Muscle layer of duodenum (tissue), 2 donors: Measurements from ENCODE around the gene CDHR4.
"Not testable (repeated sequence)": the region's sequence is repeated elsewhere in the genome, so short reads cannot be mapped to it uniquely, and the experiment has no call there.

Source experiments
- H3K27ac ChIP-seq: one replicate; pipeline ENCODE4 v1.7.0; 2013; ENCODE audit warnings: mild to moderate bottlenecking, low read length
- H3K27me3 ChIP-seq: one replicate; pipeline ENCODE4 v1.7.0; 2013; ENCODE audit warnings: low read depth, mild to moderate bottlenecking, control low read depth, low read length
- H3K36me3 ChIP-seq, 2 donors: one replicate each; pipeline ENCODE4 v1.7.0; 2013; ENCODE audit warnings: low read length in 2 of 2, control low read depth in 1 of 2, mild to moderate bottlenecking in 1 of 2; ENCODE audit not compliant: insufficient read depth in 2 of 2, control insufficient read depth in 1 of 2
- H3K4me1 ChIP-seq, 2 donors: one replicate each; pipeline ENCODE4 v1.7.0; 2013; ENCODE audit warnings: low read length in 2 of 2, mild to moderate bottlenecking in 2 of 2, control low read depth in 1 of 2, moderate library complexity in 1 of 2; ENCODE audit not compliant: insufficient read depth in 2 of 2, control insufficient read depth in 1 of 2
- H3K4me3 ChIP-seq, 2 donors: one replicate each; pipeline ENCODE4 v1.7.0; 2013; ENCODE audit warnings: low read length in 2 of 2, low read depth in 1 of 2, mild to moderate bottlenecking in 1 of 2
- H3K9me3 ChIP-seq, 2 donors: one replicate each; pipeline ENCODE4 v1.7.0; 2013; ENCODE audit warnings: low read length in 2 of 2, control low read depth in 1 of 2, mild to moderate bottlenecking in 1 of 2; ENCODE audit not compliant: control insufficient read depth in 1 of 2
- donor health status: healthy.

CDHR4 gene

DNA sequence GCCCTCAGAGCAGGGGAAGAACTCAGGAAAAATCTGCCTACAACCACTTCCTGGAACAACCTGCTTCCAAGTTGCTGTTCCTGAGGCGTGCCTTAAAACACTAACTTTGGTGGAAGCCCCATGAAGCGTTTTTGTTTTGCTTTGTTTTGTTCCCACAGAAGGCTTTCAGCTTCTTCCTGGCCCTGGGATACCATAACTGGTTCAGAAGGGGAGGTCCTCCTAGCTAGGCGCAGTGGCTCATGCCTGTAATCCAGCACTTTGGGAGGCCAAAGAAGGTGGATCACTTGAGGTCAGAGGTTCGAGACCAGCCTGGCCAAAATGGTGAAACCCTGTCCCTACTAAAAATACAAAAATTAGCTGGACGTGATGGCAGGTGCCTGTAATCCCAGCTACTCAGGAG lies 12.1 kb downstream of the CDHR4 start:
- no peak overlapping the region for H3K27ac ChIP-seq
- no peaks in the 10 kb centered on the region for H3K36me3 ChIP-seq
- H3K4me3 ChIP-seq, result no peak overlapping the region
- no peaks in the 10 kb centered on the region for H3K27me3 ChIP-seq
- peaks cover 4 to 23% of the 10 kb centered on the region in 2 donors for H3K4me1 ChIP-seq
- H3K9me3 ChIP-seq, result no peaks in the 10 kb centered on the region

DNA sequence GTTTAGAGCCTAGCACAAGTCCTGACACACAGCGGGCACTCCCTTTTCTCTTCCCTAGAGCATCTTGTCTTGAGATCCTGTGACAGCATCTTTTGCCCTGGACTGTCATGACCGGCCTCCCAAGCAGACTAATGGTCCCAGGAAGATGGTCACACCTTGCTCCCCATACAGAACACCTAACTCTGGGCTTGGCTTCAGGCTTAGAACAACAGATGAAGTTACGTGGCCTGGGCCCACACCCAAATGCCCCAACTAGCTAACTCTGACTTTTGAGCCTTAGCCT lies 12.6 kb downstream of the CDHR4 start:
- Histone ChIP-seq H3K9me3 (no peaks in the 10 kb centered on the region), H3K4me3 (peak overlapping the region; percentile 95 to 96), H3K27ac (peak overlapping the region; percentile 72), H3K36me3 (no peaks in the 10 kb centered on the region), H3K4me1 (peaks cover 4 to 23% of the 10 kb centered on the region in 2 donors), H3K27me3 (no peaks in the 10 kb centered on the region)

DNA sequence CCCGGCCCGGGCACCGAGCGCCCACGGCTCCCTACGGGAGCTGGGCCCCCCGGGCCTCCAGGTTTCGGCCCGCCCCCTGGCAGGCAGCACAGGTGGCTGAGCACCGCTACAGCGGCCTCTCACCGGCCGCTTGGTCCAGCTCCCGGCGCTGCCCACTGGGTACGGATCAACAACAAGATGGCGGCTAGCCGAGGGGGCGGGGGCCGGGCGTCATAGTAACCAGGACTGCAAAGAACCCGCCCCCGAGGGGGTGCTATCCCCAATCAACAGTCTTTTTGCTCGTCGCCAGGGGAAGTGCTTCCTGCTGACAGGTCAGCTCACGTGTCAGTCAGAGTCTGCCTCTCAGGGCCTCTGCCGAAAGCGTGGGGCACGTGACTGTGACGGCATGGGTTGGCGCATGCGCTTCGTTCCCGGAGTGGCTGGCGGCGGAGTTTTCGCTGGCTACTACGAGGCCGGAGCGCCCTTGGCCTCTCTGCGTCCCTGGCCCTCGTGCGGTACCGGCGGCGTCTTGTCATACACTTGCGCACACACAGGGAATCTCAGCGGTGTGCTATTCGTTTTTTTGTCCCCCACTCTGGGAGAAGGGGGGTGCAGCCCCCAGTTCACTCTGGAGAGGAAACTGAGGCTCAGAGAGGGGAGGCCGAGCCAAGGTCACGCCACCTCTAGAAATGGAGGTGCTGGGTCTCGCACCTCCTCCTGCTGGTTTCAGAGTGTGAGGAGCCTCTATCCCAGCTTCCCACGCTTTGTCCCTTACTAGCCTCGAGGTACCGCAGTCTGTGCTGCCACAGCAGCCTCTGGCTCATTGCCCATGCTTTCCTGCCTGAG lies 13.1 kb downstream of the CDHR4 start, which contains the start of gene IP6K1:
Gene IP6K1 (minus strand): TSS at position 186 of the 825 bp plus-strand sequence. CDS start 38,502 bp downstream, outside the sequence.
- Histone ChIP-seq H3K27ac (peak within 1 kb of the TSS; percentile 88), H3K4me1 (peaks cover 4 to 24% of the 10 kb centered on the region in 2 donors), H3K36me3 (peaks cover 0 to 1% of the 10 kb centered on the region in 2 donors), H3K4me3 (peak within 1 kb of the TSS; percentile 95 to 96), H3K27me3 (no peaks in the 10 kb centered on the region), H3K9me3 (no peaks in the 10 kb centered on the region)

DNA sequence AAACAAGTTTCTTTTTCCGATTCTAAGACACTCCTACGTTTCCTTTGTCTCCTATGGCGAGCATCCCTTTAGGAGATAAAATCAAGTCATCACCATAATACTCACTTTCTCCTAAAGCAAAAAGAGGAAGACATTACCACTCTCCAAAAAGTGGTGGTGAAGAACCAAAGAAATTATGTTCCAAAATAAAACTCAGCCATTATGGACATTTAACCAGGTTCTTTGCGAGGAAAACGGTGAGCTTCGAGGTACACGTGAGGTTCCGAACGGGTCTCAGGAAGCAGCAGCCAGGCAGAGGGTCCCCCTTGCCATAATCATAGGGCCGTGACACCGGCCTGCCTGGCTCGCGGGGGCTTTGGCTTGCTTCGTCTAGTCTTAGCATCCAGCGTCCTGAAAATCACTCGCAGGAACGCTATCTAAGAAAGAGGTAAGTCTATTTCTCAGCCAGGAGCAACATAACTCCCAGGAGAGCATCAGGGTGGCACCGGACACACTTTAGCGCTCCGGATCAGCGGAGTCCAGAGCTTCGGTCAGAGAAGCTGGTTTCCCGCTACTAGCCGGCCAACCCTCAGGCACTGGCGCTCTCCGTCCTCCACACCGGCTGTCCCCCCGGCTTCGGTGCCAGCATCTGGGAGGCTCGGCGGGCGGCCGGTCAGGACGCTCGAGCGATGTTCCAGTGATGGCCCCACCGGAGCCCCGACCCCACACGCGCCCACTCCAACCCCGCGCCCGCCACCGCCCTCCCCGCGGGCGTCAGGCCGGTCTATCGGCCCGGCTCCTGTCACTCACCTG lies 13.9 kb downstream of the CDHR4 start:
- H3K36me3 ChIP-seq, result peaks cover 0 to 5% of the 10 kb centered on the region in 2 donors
- H3K9me3 ChIP-seq, result no peaks in the 10 kb centered on the region
- peaks cover 4 to 31% of the 10 kb centered on the region in 2 donors for H3K4me1 ChIP-seq
- H3K27ac ChIP-seq, result peak overlapping the region; percentile 88
- H3K4me3 ChIP-seq, result peak overlapping the region; percentile 95 to 96
- H3K27me3 ChIP-seq, result no peaks in the 10 kb centered on the region

DNA sequence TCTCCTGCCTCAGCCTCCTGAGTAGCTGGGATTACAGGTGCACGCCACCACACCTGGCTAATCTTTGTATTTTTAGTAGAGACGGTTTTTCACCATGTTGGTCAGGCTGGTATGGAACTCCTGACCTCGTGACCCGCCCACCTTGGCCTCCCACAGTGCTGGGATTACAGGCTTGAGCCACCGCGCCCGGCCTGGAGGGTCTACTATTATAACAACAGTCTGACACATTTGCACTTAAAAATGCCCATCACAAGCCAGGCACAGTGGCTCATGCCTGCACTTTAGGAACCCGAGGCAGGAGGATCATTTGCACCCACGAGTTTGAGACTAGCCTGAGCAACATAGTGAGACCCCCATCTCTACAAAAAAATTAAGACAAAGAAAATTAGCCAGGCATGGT lies 17.4 kb downstream of the CDHR4 start:
- H3K36me3 ChIP-seq, H3K9me3 ChIP-seq, H3K27ac ChIP-seq, H3K27me3 ChIP-seq, H3K4me3 ChIP-seq: not testable (repeated sequence)
- peaks cover 8 to 36% of the 10 kb centered on the region in 2 donors for H3K4me1 ChIP-seq

DNA sequence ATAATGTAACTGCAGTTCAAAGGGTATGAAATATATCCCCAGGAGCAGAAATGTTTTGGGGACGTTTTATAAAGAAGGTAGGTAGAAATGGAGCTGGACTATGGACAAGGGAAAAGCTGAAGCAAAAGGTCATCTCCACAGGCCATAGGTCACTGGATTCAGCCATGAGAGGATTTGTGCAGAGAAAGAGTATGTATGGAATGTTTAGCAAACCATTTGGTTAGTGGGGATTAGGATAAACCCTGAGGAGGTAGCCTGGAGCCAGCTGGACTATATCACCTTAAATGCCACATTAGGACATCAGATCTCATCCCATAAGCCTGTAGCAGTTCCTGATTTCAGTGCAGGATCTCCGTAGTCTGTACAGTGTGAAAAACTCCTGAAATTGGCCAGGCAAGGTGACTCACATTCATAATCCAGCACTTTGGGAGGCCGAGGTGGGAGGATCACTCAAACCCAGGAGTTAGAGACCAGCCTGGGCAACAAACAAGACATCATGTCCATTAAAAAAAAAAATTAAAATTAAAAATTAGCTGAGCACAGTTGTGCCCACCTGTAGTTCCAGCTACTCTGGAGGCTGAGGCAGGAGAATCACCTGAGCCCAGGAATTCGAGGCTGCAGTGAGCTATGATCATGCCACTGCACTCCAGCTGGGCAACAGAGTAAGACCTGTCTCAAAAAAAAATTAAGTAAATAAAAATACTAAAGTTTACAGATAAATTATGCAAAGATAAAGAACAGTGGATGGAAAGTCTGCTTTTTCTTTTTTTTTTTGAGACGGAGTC lies 18.1 kb downstream of the CDHR4 start:
- H3K4me1 ChIP-seq, result peaks cover 4 to 31% of the 10 kb centered on the region in 2 donors
- no peaks in the 10 kb centered on the region for H3K27me3 ChIP-seq
- no peak overlapping the region for H3K27ac ChIP-seq
- peaks cover 0 to 10% of the 10 kb centered on the region in 2 donors for H3K36me3 ChIP-seq
- H3K9me3 ChIP-seq, result no peaks in the 10 kb centered on the region
- H3K4me3 ChIP-seq, result no peak overlapping the region

DNA sequence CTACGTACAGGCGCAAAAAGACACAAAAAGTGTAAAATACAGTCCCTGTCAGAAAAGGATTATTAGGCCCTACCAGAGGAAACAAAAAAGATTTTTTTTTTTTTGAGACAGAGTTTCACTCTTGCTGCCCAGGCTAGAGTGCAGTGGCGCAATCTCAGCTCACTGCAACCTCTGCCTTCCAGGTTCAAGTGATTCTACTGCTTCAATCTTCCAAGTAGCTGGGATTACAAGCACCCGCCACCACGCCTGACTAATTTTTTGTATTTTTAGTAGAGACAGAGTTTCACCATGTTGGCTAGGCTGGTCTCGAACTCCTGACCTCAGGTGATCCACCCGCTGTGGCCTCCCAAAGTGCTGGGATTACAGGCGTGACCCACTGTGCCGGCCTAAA lies 18.7 kb downstream of the CDHR4 start:
- not testable (repeated sequence) for H3K9me3 ChIP-seq, H3K27me3 ChIP-seq, H3K4me3 ChIP-seq, H3K27ac ChIP-seq
- peaks cover 4 to 31% of the 10 kb centered on the region in 2 donors for H3K4me1 ChIP-seq
- H3K36me3 ChIP-seq, result peaks cover 0 to 12% of the 10 kb centered on the region in 2 donors

DNA sequence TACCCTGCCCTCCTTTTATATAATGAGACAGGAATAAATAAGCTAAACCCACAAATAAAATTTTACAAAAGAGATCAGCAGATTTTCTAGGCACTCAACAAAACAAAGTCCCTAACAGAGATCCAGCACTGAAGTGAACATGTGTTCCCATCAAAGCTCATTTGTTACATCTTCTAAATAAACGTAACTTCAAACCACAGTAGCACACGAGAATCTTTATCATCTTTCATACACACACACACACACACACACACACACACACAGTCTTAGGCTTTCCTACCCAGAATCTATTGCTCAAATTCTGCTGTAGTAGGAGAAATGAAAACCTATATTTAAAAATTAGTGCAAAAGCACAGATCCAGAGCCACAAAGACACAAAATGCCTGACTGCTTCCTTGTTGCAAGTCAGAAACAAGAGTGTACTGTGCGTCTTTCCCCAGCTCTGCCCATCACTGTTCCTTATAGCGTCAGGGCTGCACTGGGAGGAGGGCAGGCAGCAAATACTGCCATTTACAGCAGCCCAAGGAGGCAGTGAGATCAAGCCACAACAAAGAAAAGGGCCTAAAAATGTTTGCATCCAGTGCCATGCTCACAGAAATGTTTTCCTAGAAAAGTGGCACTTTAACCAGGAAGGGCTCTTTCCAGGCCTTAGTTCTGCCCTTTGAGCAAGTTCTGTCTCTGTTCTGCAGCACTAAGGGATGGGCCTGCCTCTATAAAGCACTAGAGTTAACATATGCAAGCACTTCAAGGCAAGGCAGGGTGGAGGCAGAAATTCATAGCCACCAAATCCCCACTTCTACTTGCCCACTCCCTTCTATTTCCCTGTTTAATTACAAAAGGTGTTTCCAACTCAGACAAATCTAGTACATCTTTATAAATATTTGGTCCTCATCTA lies 19.3 kb downstream of the CDHR4 start:
- Histone ChIP-seq H3K27ac (no peak overlapping the region), H3K4me1 (peaks cover 4 to 34% of the 10 kb centered on the region in 2 donors), H3K4me3 (no peak overlapping the region), H3K9me3 (no peaks in the 10 kb centered on the region), H3K36me3 (peaks cover 0 to 12% of the 10 kb centered on the region in 2 donors), H3K27me3 (no peaks in the 10 kb centered on the region)

DNA sequence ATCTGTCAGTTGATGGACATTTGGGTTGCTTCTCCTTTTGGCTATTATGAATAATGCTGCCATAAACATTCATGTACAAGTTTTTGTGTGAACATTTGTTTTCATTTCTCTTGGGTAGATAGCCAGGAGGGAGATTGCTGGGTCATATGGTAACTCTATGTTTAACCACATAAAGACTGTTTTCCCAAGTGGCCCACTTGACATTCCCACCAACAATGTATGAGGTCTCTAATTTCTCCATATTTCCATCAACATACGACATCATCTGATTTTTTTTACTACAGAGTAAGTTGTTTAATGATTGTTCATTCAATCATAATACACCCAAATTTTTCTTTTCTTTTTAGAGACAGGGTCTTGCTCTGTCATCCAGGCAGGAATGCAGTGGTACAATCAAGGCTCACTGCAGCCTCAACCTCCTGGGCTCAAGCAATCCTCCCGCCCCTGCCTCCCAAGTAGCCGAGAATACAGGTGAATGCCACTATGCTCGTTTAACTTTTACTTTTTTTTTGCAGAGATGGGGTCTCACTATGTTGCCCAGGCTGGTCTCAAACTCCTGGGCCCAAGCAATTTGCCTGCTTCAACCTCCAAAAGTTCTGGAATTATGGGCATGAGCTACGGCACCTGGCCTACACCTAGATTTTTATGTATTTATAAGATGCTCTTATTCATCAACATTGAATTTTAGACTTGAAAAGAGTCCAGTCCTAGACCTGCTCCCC lies 20.2 kb downstream of the CDHR4 start:
- Histone ChIP-seq H3K36me3 (peaks cover 0 to 12% of the 10 kb centered on the region in 2 donors), H3K27ac (no peak overlapping the region), H3K4me3 (no peak overlapping the region), H3K4me1 (peaks cover 8 to 35% of the 10 kb centered on the region in 2 donors), H3K27me3 (no peaks in the 10 kb centered on the region), H3K9me3 (no peaks in the 10 kb centered on the region)

DNA sequence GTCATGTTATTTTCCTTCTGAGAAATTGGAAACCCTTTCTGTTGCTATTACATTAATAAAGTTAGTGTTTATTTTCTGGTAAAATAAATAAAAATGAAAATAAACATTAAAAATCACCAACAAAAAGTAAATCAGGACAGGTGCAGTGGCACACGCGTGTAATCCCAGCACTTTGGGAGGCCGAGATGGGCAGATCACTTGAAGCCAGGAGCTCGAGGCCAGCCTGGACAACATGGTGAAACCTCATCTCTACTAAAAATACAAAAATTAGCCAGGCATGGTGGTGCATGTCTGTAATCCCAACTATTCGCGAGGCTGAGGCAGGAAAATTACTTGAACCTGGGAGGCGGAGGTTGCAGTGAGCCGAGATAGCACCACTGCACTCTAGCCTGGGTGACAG lies 23.6 kb downstream of the CDHR4 start:
- peaks cover 8 to 22% of the 10 kb centered on the region in 2 donors for H3K4me1 ChIP-seq
- H3K27ac ChIP-seq, H3K36me3 ChIP-seq, H3K9me3 ChIP-seq, H3K27me3 ChIP-seq, H3K4me3 ChIP-seq: not testable (repeated sequence)
